ENCODE data around the gene ANO3. TPM values are rescaled to one million over a fixed set of nuclear protein-coding genes. Genes with fewer than 3 reads are reported as not detected.

ANO3 gene
- polyA plus RNA-seq, 4 donors: 2.6 to 3.8 (median 3.4) TPM

- DNase-seq (ENCODE audit: low read depth in 4 of 4, low spot score in 2 of 4): no peak
Measured at GRCh38 chr11:26350002-26350401, 18.1 kb downstream of the ANO3 start.

GRCh38 chr11:26353010-26353409 is 21.1 kb downstream of the ANO3 start:
- no peak for DNase-seq (ENCODE audit: low read depth in 4 of 4, low spot score in 2 of 4)

GRCh38 chr11:26359055-26359454 is 27.1 kb downstream of the ANO3 start:
- no peak for DNase-seq (ENCODE audit: low read depth in 4 of 4, low spot score in 2 of 4)

GRCh38 chr11:26365284-26365683 is 33.4 kb downstream of the ANO3 start:
- DNase-seq (ENCODE audit: low read depth in 4 of 4, low spot score in 2 of 4): no peak

- DNase-seq (ENCODE audit: low read depth in 4 of 4, low spot score in 2 of 4): no peak
Measured at GRCh38 chr11:26377619-26378018, 45.7 kb downstream of the ANO3 start.

GRCh38 chr11:26399336-26399735 is 67.4 kb downstream of the ANO3 start:
- DNase-seq (ENCODE audit: low read depth in 4 of 4, low spot score in 2 of 4): no peak

- DNase-seq (ENCODE audit: low read depth in 4 of 4, low spot score in 2 of 4): no peak
Measured at GRCh38 chr11:26410706-26411366, 78.9 kb downstream of the ANO3 start.

GRCh38 chr11:26412955-26413354 is 81.0 kb downstream of the ANO3 start:
- no peak for DNase-seq (ENCODE audit: low read depth in 4 of 4, low spot score in 2 of 4)

- DNase-seq (ENCODE audit: low read depth in 4 of 4, low spot score in 2 of 4): no peak
Measured at GRCh38 chr11:26418386-26418912, 86.5 kb downstream of the ANO3 start.

GRCh38 chr11:26420331-26420730 is 88.4 kb downstream of the ANO3 start:
- DNase-seq (ENCODE audit: low read depth in 4 of 4, low spot score in 2 of 4): no peak

GRCh38 chr11:26424255-26424654 is 92.3 kb downstream of the ANO3 start:
- DNase-seq (ENCODE audit: low read depth in 4 of 4, low spot score in 2 of 4): no peak

GRCh38 chr11:26439854-26440253 is 107.9 kb downstream of the ANO3 start:
- no peak for DNase-seq (ENCODE audit: low read depth in 4 of 4, low spot score in 2 of 4)

- no peak for DNase-seq (ENCODE audit: low read depth in 4 of 4, low spot score in 2 of 4)
Measured at GRCh38 chr11:26442131-26442530, 110.2 kb downstream of the ANO3 start.

- DNase-seq (ENCODE audit: low read depth in 4 of 4, low spot score in 2 of 4): no peak
Measured at GRCh38 chr11:26443617-26444016, 111.7 kb downstream of the ANO3 start.

- no peak for DNase-seq (ENCODE audit: low read depth in 4 of 4, low spot score in 2 of 4)
Measured at GRCh38 chr11:26457636-26458035, 125.7 kb downstream of the ANO3 start.

- DNase-seq (ENCODE audit: low read depth in 4 of 4, low spot score in 2 of 4): no peak
Measured at GRCh38 chr11:26465274-26465673, 133.3 kb downstream of the ANO3 start.

- DNase-seq (ENCODE audit: low read depth in 4 of 4, low spot score in 2 of 4): no peak
Measured at GRCh38 chr11:26467506-26467905, 135.6 kb downstream of the ANO3 start.

- no peak for DNase-seq (ENCODE audit: low read depth in 4 of 4, low spot score in 2 of 4)
Measured at GRCh38 chr11:26470992-26471391, 139.1 kb downstream of the ANO3 start.

GRCh38 chr11:26473216-26474194 is 141.6 kb downstream of the ANO3 start:
- peak in 1 of 4 donors; percentile 12 for DNase-seq (ENCODE audit: low read depth in 4 of 4, low spot score in 2 of 4)

- no peak for DNase-seq (ENCODE audit: low read depth in 4 of 4, low spot score in 2 of 4)
Measured at GRCh38 chr11:26474401-26474800, 142.5 kb downstream of the ANO3 start.

- DNase-seq (ENCODE audit: low read depth in 4 of 4, low spot score in 2 of 4): no peak
Measured at GRCh38 chr11:26477396-26477795, 145.5 kb downstream of the ANO3 start.

GRCh38 chr11:26478710-26479109 is 146.8 kb downstream of the ANO3 start:
- no peak for DNase-seq (ENCODE audit: low read depth in 4 of 4, low spot score in 2 of 4)
